Natural killer cell (primary cell): Measurements from ENCODE around the gene RNF175. TPM values are rescaled to one million over a fixed set of nuclear protein-coding genes. Genes with fewer than 3 reads are reported as not detected.
A peak's percentile ranks its signal among the peaks of the same experiment; 100 is the strongest.

Source experiments
- ATAC-seq, 3 donors: fragments of 150-1000 bp in 2 of 3; fragments of 200-7000 bp in 1 of 3; cut with Tn5 transposase; 1 replicate in 1 of 3; 2 replicates in 2 of 3; pipeline ENCODE4 v1.10.0; 2021; ENCODE audit warnings: mild to moderate bottlenecking in 2 of 3, moderate library complexity in 2 of 3
- DNase-seq, 2 donors: peaks; one replicate each; pipeline versions ENCODE4 v3.0.0 to v3.0.0-alpha.2; 2013 to 2021; ENCODE audit warnings: mixed read lengths in 1 of 2
- H3K27ac ChIP-seq: one replicate; pipeline ENCODE4 v1.5.1; 2013; ENCODE audit warnings: mild to moderate bottlenecking, low read length
- H3K27me3 ChIP-seq: one replicate; pipeline ENCODE4 v1.6.1; 2013; ENCODE audit warnings: low read length; ENCODE audit not compliant: control insufficient read depth, insufficient read depth
- H3K36me3 ChIP-seq: one replicate; pipeline ENCODE4 v1.6.1; 2013; ENCODE audit warnings: low read length; ENCODE audit not compliant: control insufficient read depth, insufficient read depth
- H3K4me1 ChIP-seq: one replicate; pipeline ENCODE4 v1.6.1; 2013; ENCODE audit warnings: low read length; ENCODE audit not compliant: control insufficient read depth, insufficient read depth
- H3K4me3 ChIP-seq: one replicate; pipeline ENCODE4 v1.5.1; 2013; ENCODE audit warnings: low read length
- H3K9me3 ChIP-seq: one replicate; pipeline ENCODE4 v1.6.1; 2013; ENCODE audit warnings: low read length; ENCODE audit not compliant: control insufficient read depth, insufficient read depth
- H3K27ac Mint-ChIP-seq, 2 donors: one replicate each; pipeline ENCODE4 v1.8.0; 2022; ENCODE audit warnings: mild to moderate bottlenecking in 2 of 2, mixed read lengths in 2 of 2, moderate library complexity in 1 of 2
- H3K27me3 Mint-ChIP-seq, 2 donors: one replicate each; pipeline ENCODE4 v1.8.0; 2022; ENCODE audit warnings: low read depth in 2 of 2, mixed read lengths in 2 of 2
- H3K36me3 Mint-ChIP-seq: one replicate; pipeline ENCODE4 v1.8.0; 2022; ENCODE audit warnings: mixed read lengths
- H3K4me1 Mint-ChIP-seq, 2 donors: one replicate each; pipeline ENCODE4 v1.8.0; 2022; ENCODE audit warnings: mixed read lengths in 2 of 2
- H3K4me3 Mint-ChIP-seq: one replicate; pipeline ENCODE4 v1.8.0; 2022; ENCODE audit warnings: mild to moderate bottlenecking, moderate library complexity, mixed read lengths
- H3K9me3 Mint-ChIP-seq, 2 donors: one replicate each; pipeline ENCODE4 v1.8.0; 2022; ENCODE audit warnings: mixed read lengths in 2 of 2
- WGBS: methylation state at CpG from one replicate; pipeline ENCODE4 v1.1.7; 2013; ENCODE audit warnings: missing lambda C conversion rate; ENCODE audit not compliant: insufficient coverage; 5-methylcytosine and 5-hydroxymethylcytosine counted together
- intact Hi-C: fragments of 100-400 bp; cut with micrococcal nuclease; formaldehyde crosslinking; loops from one replicate; pipeline ENCODE4 v1.14.2; 2022
- total RNA-seq, 4 donors: library from RNA; stranded (reverse); fragments of 120-200 nt in 1 of 4; gene quantifications; one replicate each; pipeline versions ENCODE4 v1.2.3 to v1.2.4, GENCODE V29; 2013 to 2022
- TF ChIP-seq, protein P1 (sequence below): fragments of 200-600 bp; IDR thresholded peaks from one replicate; pipeline ENCODE4 v1.8.0; 2022; ENCODE audit warnings: antibody characterized with exemption

RNF175 gene
- under 1 TPM in 1 of 3 donors, not detected in 2; 0.07 TPM for total RNA-seq
- total RNA-seq (2013) = not detected

DNA sequence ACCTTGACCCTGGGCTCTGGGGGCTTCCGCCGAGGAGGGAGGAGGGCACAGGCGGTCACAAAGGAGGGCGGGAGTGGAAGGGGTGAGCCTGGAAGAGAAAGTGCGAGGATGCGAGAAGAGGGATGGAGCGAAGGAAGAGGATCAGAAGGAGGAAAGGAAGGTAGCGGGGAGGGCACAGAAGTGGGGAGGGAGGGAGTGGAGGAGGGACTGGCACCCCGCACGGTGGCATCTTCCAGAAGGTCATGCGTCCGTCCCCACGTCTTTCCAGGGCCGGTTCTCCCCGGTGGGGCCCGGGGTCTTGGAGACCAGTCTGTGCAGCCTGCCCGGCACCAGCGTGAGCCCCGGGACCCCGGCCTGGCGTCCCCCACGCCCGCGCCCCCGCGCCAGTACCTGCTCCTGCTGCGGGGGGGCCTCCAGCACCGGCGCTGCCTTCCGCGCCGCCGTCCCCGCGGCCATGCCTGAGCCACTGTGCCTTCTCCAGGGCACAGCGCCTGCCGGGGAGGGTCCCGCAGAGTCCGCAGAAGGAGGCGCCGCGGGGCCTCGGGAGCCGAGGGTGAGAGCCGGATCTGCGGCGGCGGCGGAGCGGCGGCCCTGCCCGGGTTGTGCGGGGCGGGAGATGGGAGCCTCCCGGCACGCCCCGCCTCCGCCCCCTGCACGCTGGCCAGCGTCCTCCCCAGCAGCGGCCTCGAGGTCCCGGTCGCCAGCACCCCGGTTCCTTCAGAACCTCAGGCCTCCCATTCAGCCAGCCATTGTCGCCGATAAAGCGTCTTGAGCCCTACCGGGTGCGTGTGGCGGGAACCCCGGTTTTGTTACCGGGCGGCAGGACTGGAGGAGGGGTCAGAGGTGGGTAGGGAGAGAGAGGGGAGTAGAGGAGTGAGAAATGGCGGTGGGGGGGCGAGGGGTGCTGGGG is at the start of gene RNF175:
Gene RNF175, minus strand, starts transcription at position 618 of the 910 bp plus-strand sequence. Its CDS starts 162 bp downstream, at position 456.
- no peaks in the 10 kb centered on the region for H3K4me1 ChIP-seq
- Mint-ChIP-seq H3K36me3 (no peaks in the 10 kb centered on the region), H3K27me3 (peaks cover 49 to 57% of the 10 kb centered on the region in 2 donors), H3K4me3 (peak within 1 kb of the TSS; percentile 62), H3K9me3 (no peaks in the 10 kb centered on the region), H3K4me1 (no peaks in the 10 kb centered on the region), H3K27ac (no peak within 1 kb of the TSS)
- 15% methylated on average over 76 of the region's 76 CpGs for WGBS
- TF ChIP-seq, protein P1, sequence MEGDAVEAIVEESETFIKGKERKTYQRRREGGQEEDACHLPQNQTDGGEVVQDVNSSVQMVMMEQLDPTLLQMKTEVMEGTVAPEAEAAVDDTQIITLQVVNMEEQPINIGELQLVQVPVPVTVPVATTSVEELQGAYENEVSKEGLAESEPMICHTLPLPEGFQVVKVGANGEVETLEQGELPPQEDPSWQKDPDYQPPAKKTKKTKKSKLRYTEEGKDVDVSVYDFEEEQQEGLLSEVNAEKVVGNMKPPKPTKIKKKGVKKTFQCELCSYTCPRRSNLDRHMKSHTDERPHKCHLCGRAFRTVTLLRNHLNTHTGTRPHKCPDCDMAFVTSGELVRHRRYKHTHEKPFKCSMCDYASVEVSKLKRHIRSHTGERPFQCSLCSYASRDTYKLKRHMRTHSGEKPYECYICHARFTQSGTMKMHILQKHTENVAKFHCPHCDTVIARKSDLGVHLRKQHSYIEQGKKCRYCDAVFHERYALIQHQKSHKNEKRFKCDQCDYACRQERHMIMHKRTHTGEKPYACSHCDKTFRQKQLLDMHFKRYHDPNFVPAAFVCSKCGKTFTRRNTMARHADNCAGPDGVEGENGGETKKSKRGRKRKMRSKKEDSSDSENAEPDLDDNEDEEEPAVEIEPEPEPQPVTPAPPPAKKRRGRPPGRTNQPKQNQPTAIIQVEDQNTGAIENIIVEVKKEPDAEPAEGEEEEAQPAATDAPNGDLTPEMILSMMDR = no peak
- intact Hi-C loops = no loop called here
- ATAC-seq (peak in 1 of 3 donors; percentile 30), DNase-seq (peak in 1 of 2 donors; percentile 18)
- H3K9me3 ChIP-seq = no peaks in the 10 kb centered on the region
- no peaks in the 10 kb centered on the region for H3K36me3 ChIP-seq
- no peak within 1 kb of the TSS for H3K27ac ChIP-seq
- H3K27me3 ChIP-seq = peaks cover 9% of the 10 kb centered on the region
- H3K4me3 ChIP-seq = no peak within 1 kb of the TSS

GRCh38 chr4:153809307-153809706 is 49.5 kb upstream of the RNF175 start:
- H3K36me3 Mint-ChIP-seq = no peaks in the 10 kb centered on the region

DNA sequence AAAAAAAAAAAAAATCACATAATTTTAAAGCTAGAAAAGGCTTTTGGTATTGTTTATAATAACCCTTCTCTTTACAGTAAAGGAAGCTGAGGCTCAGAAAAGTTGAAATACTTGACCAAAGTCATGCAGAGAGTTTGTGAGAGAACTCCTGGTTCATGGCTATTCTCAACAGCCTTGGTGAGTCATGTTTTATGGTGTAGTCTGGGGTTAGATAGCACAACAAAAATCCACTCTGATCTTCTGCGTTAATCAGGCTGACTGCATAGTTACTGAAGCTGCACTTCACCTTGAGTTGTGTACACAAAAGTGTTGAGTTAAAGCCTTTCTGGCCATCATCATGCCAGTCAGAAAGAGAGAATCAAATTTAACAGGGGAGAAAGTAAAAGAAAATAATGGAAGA is 48.4 kb upstream of the RNF175 start:
- ATAC-seq (no peak), DNase-seq (no peak)
- Mint-ChIP-seq H3K27me3 (peaks cover 13 to 16% of the 10 kb centered on the region in 2 donors), H3K36me3 (no peaks in the 10 kb centered on the region), H3K4me3 (no peak overlapping the region), H3K9me3 (no peaks in the 10 kb centered on the region), H3K4me1 (peaks cover 18 to 24% of the 10 kb centered on the region in 2 donors), H3K27ac (no peak overlapping the region)
- Histone ChIP-seq H3K27ac (no peak overlapping the region), H3K36me3 (no peaks in the 10 kb centered on the region), H3K9me3 (no peaks in the 10 kb centered on the region), H3K4me3 (no peak overlapping the region), H3K4me1 (peaks cover 8% of the 10 kb centered on the region), H3K27me3 (peaks cover 3% of the 10 kb centered on the region)
- intact Hi-C loops = no loop called here
- TF ChIP-seq, protein P1 = no peak
- 67% methylated on average over 1 of the region's 1 CpG for WGBS

More at GRCh38 chr4:153809307-153809706, 49.5 kb upstream of the RNF175 start:
- DNase-seq (peak in 1 of 2 donors; percentile 68), ATAC-seq (peak; percentile 68 to 93 (median 76))
- Mint-ChIP-seq H3K27ac (peak overlapping the region in 1 of 2 donors; percentile 67), H3K4me3 (peak overlapping the region; percentile 6), H3K4me1 (peaks cover 18 to 24% of the 10 kb centered on the region in 2 donors), H3K9me3 (no peaks in the 10 kb centered on the region), H3K27me3 (peaks cover 12 to 16% of the 10 kb centered on the region in 2 donors)
- Histone ChIP-seq H3K4me1 (peaks cover 8% of the 10 kb centered on the region), H3K4me3 (no peak overlapping the region), H3K27ac (no peak overlapping the region), H3K27me3 (peaks cover 3% of the 10 kb centered on the region), H3K9me3 (no peaks in the 10 kb centered on the region), H3K36me3 (no peaks in the 10 kb centered on the region)
- TF ChIP-seq, protein P1 = no peak
- intact Hi-C loops = no loop called here
